Smooth muscle cell (in vitro differentiated cells): Measurements from ENCODE around the gene OR10X1. TPM values are rescaled to one million over a fixed set of nuclear protein-coding genes. Genes with fewer than 3 reads are reported as not detected.

Source experiments
- polyA plus RNA-seq: library from polyadenylated mRNA; unstranded; fragments of >200 nt; fragmentation: Nextera tagmentation; extraction: Ambion mirVana; gene quantifications from 2 replicates; pipeline ENCODE4 v1.2.1, GENCODE V29; 2016
- total RNA-seq: library from RNA; depleted of rRNA; stranded (reverse); fragments of >200 nt; gene quantifications from 2 replicates; pipeline ENCODE4 v1.2.3, GENCODE V29; 2014

OR10X1 gene
- total and polyA plus RNA-seq, 2 experiments from 2014 or later: not detected

Other genes with a start within 250 kb of the OR10X1 start
- not detected in 2 replicates for gene CD1B, start 248.4 kb downstream of the OR10X1 start, total RNA-seq
- not detected in 2 replicates for gene CD1B, start 248.4 kb downstream of the OR10X1 start, polyA plus RNA-seq
- gene CD1E, start 226.0 kb downstream of the OR10X1 start, total RNA-seq: not detected in 2 replicates
- gene CD1E, start 226.0 kb downstream of the OR10X1 start, polyA plus RNA-seq: not detected in 2 replicates
- not detected in 2 replicates for gene OR10T2, start 180.4 kb downstream of the OR10X1 start, total RNA-seq
- not detected in 2 replicates for gene OR10T2, start 180.4 kb downstream of the OR10X1 start, polyA plus RNA-seq
- not detected in 2 replicates for gene OR10K2, start 153.7 kb downstream of the OR10X1 start, total RNA-seq
- gene OR10K2, start 153.7 kb downstream of the OR10X1 start, polyA plus RNA-seq: not detected in 2 replicates
- not detected in 2 replicates for gene OR10K1, start 118.1 kb downstream of the OR10X1 start, total RNA-seq
- gene OR10K1, start 118.1 kb downstream of the OR10X1 start, polyA plus RNA-seq: not detected in 2 replicates
- gene OR10R2, start 107.7 kb downstream of the OR10X1 start, total RNA-seq: not detected in 2 replicates
- gene OR10R2, start 107.7 kb downstream of the OR10X1 start, polyA plus RNA-seq: not detected in 2 replicates
- gene OR6Y1, start 25.5 kb downstream of the OR10X1 start, total RNA-seq: not detected in 2 replicates
- gene OR6Y1, start 25.5 kb downstream of the OR10X1 start, polyA plus RNA-seq: not detected in 2 replicates
- gene OR6P1, start 9.3 kb downstream of the OR10X1 start, total RNA-seq: not detected in 2 replicates
- gene OR6P1, start 9.3 kb downstream of the OR10X1 start, polyA plus RNA-seq: not detected in 2 replicates
- not detected in 2 replicates for gene OR10Z1, start 25.4 kb upstream of the OR10X1 start, total RNA-seq
- not detected in 2 replicates for gene OR10Z1, start 25.4 kb upstream of the OR10X1 start, polyA plus RNA-seq
- not detected in 2 replicates for gene SPTA1, start 106.8 kb upstream of the OR10X1 start, total RNA-seq
- gene SPTA1, start 106.8 kb upstream of the OR10X1 start, polyA plus RNA-seq: 0.55 TPM in 1 of 2 replicates, not detected in the other
- gene OR6K2, start 120.8 kb upstream of the OR10X1 start, total RNA-seq: not detected in 2 replicates
- not detected in 2 replicates for gene OR6K2, start 120.8 kb upstream of the OR10X1 start, polyA plus RNA-seq
- gene OR6K3, start 140.8 kb upstream of the OR10X1 start, total RNA-seq: not detected in 2 replicates
- not detected in 2 replicates for gene OR6K3, start 140.8 kb upstream of the OR10X1 start, polyA plus RNA-seq
- gene OR6K6, start 174.8 kb upstream of the OR10X1 start, total RNA-seq: not detected in 2 replicates
- not detected in 2 replicates for gene OR6K6, start 174.8 kb upstream of the OR10X1 start, polyA plus RNA-seq
- not detected in 2 replicates for gene OR6N1, start 192.3 kb upstream of the OR10X1 start, total RNA-seq
- gene OR6N1, start 192.3 kb upstream of the OR10X1 start, polyA plus RNA-seq: not detected in 2 replicates
- gene OR6N2, start 201.3 kb upstream of the OR10X1 start, total RNA-seq: not detected in 2 replicates
- not detected in 2 replicates for gene OR6N2, start 201.3 kb upstream of the OR10X1 start, polyA plus RNA-seq